H9 (cell line): ENCODE results near the gene DOK5. TPM values are rescaled to one million over a fixed set of nuclear protein-coding genes. Genes with fewer than 3 reads are reported as not detected.

Experiments
- DNase-seq: peaks from one replicate; pipeline ENCODE4 v3.0.0-alpha.2; 2017
- H2AFZ ChIP-seq: one replicate; pipeline ENCODE4 v1.6.1; 2013; ENCODE audit warnings: mild to moderate bottlenecking, low read length, control low read depth, moderate library complexity
- H2AK5ac ChIP-seq: 2 replicates; pipeline ENCODE4 v1.6.1; 2013; ENCODE audit warnings: low read length, control low read depth, mixed read lengths; ENCODE audit not compliant: insufficient read length
- H2BK120ac ChIP-seq: one replicate; pipeline ENCODE4 v1.6.1; 2013; ENCODE audit warnings: low read depth, mild to moderate bottlenecking, low read length, control low read depth, inconsistent platforms; ENCODE audit not compliant: poor library complexity, severe bottlenecking
- H2BK12ac ChIP-seq: 2 replicates; pipeline ENCODE4 v1.6.1; 2013; ENCODE audit warnings: low read length, control low read depth, mixed read lengths, low read depth; ENCODE audit not compliant: insufficient read length
- H2BK15ac ChIP-seq: 2 replicates; pipeline ENCODE4 v1.6.1; 2013; ENCODE audit warnings: low read depth, low read length, control low read depth
- H2BK20ac ChIP-seq: one replicate; pipeline ENCODE4 v1.6.1; 2013; ENCODE audit warnings: low read depth, mild to moderate bottlenecking, low read length, control low read depth, inconsistent platforms; ENCODE audit not compliant: poor library complexity, severe bottlenecking
- H2BK5ac ChIP-seq: 2 replicates; pipeline ENCODE4 v1.6.1; 2013; ENCODE audit warnings: low read length, control low read depth, mixed read lengths; ENCODE audit not compliant: insufficient read length
- H3K14ac ChIP-seq: 2 replicates; pipeline ENCODE4 v1.6.1; 2013; ENCODE audit warnings: low read length, control low read depth; ENCODE audit not compliant: insufficient read depth
- H3K18ac ChIP-seq: 2 replicates; pipeline ENCODE4 v1.6.1; 2013; ENCODE audit warnings: low read depth, mild to moderate bottlenecking, mixed read lengths, low read length, control low read depth; ENCODE audit not compliant: insufficient read length
- H3K23ac ChIP-seq: 2 replicates; pipeline ENCODE4 v1.6.1; 2013; ENCODE audit warnings: low read length, control low read depth, mixed read lengths, low read depth; ENCODE audit not compliant: insufficient read length
- H3K23me2 ChIP-seq: 2 replicates; pipeline ENCODE4 v1.6.1; 2013; ENCODE audit warnings: low read depth, mild to moderate bottlenecking, mixed read lengths, low read length, control low read depth; ENCODE audit not compliant: insufficient read length, poor library complexity, severe bottlenecking
- H3K27ac ChIP-seq: 2 replicates; pipeline ENCODE4 v1.5.1; 2013; ENCODE audit warnings: low read length, control low read depth, mixed read lengths, low read depth; ENCODE audit not compliant: insufficient read length
- H3K27me3 ChIP-seq: 2 replicates; pipeline ENCODE4 v1.6.1; 2013; ENCODE audit warnings: low read length, control low read depth, inconsistent platforms; ENCODE audit not compliant: insufficient read depth
- H3K4ac ChIP-seq: 2 replicates; pipeline ENCODE4 v1.6.1; 2013; ENCODE audit warnings: low read depth, mild to moderate bottlenecking, control low read depth, inconsistent platforms, low read length, moderate library complexity
- H3K4me1 ChIP-seq: 2 replicates; pipeline ENCODE4 v1.6.1; 2013; ENCODE audit warnings: low read length, control low read depth, inconsistent platforms; ENCODE audit not compliant: insufficient read depth
- H3K4me2 ChIP-seq: 2 replicates; pipeline ENCODE4 v1.6.1; 2013; ENCODE audit warnings: low read length, control low read depth, mixed read lengths; ENCODE audit not compliant: insufficient read length, insufficient read depth
- H3K56ac ChIP-seq: 2 replicates; pipeline ENCODE4 v1.6.1; 2013; ENCODE audit warnings: low read depth, mild to moderate bottlenecking, mixed read lengths, low read length, control low read depth; ENCODE audit not compliant: insufficient read length
- H3K79me1 ChIP-seq: 2 replicates; pipeline ENCODE4 v1.6.1; 2013; ENCODE audit warnings: low read depth, mild to moderate bottlenecking, moderate library complexity, low read length, control low read depth, inconsistent platforms; ENCODE audit not compliant: insufficient read depth, poor library complexity, severe bottlenecking
- H3K79me2 ChIP-seq: 2 replicates; pipeline ENCODE4 v1.6.1; 2013; ENCODE audit warnings: low read length, control low read depth, inconsistent platforms; ENCODE audit not compliant: insufficient read depth
- H3K9ac ChIP-seq: 2 replicates; pipeline ENCODE4 v1.6.1; 2013; ENCODE audit warnings: low read length, control low read depth, mixed read lengths; ENCODE audit not compliant: insufficient read length; ENCODE audit errors: extremely low read depth
- H3K9me3 ChIP-seq: one replicate; pipeline ENCODE4 v1.6.1; 2013; ENCODE audit warnings: low read depth, low read length, inconsistent platforms; ENCODE audit not compliant: control insufficient read depth
- H3T11ph ChIP-seq: one replicate; pipeline ENCODE4 v1.6.1; 2013; ENCODE audit warnings: mild to moderate bottlenecking, low read length, control low read depth, inconsistent platforms
- H4K20me1 ChIP-seq: one replicate; pipeline ENCODE4 v1.6.1; 2013; ENCODE audit not compliant: control insufficient read depth, insufficient read length, insufficient read depth
- H4K5ac ChIP-seq: 2 replicates; pipeline ENCODE4 v1.6.1; 2013; ENCODE audit warnings: low read depth, mild to moderate bottlenecking, mixed read lengths, low read length, control low read depth; ENCODE audit not compliant: insufficient read length
- H4K8ac ChIP-seq: replicated peaks from 2 replicates; pipeline ENCODE4 v1.6.1; 2013; ENCODE audit warnings: low read length, control low read depth, mixed read lengths, low read depth; ENCODE audit not compliant: insufficient read length
- H4K91ac ChIP-seq: 2 replicates; pipeline ENCODE4 v1.6.1; 2013; ENCODE audit warnings: low read depth, mild to moderate bottlenecking, moderate library complexity, mixed read lengths, low read length, control low read depth; ENCODE audit not compliant: insufficient read length
- H3K27ac Mint-ChIP-seq, 3 experiments: 2 replicates in 2 of 3; 3 replicates in 1 of 3; pipeline ENCODE4 v1.8.0; 2020 to 2021; ENCODE audit warnings: mixed read lengths in 3 of 3, mild to moderate bottlenecking in 1 of 3, moderate library complexity in 1 of 3
- H3K27me3 Mint-ChIP-seq: 2 replicates; pipeline ENCODE4 v1.8.0; 2021; ENCODE audit warnings: low read depth, mild to moderate bottlenecking, moderate library complexity, mixed read lengths
- H3K36me3 Mint-ChIP-seq, 3 experiments: 2 replicates in 2 of 3; 3 replicates in 1 of 3; pipeline ENCODE4 v1.8.0; 2020 to 2021; ENCODE audit warnings: low read depth in 3 of 3, mixed read lengths in 3 of 3; ENCODE audit not compliant: insufficient read depth in 1 of 3
- H3K4me1 Mint-ChIP-seq, 2 experiments: 2 replicates each; pipeline ENCODE4 v1.8.0; 2020; ENCODE audit warnings: mixed read lengths in 2 of 2
- H3K4me3 Mint-ChIP-seq, 2 experiments: 2 replicates in 1 of 2; 3 replicates in 1 of 2; pipeline ENCODE4 v1.8.0; 2020 to 2021; ENCODE audit warnings: mild to moderate bottlenecking in 2 of 2, mixed read lengths in 2 of 2, moderate library complexity in 1 of 2
- H3K9me3 Mint-ChIP-seq, 2 experiments: 2 replicates in 1 of 2; 3 replicates in 1 of 2; pipeline ENCODE4 v1.8.0; 2020; ENCODE audit warnings: mild to moderate bottlenecking in 2 of 2, mixed read lengths in 2 of 2, moderate library complexity in 1 of 2
- WGBS: extraction: QIAGEN DNeasy Blood & Tissue Kit; methylation state at CpG from one replicate; pipeline ENCODE4 v1.1.7; 2013; ENCODE audit warnings: missing lambda C conversion rate, low lambda C conversion rate, mixed read lengths; ENCODE audit not compliant: insufficient read length; ENCODE audit errors: extremely low coverage; 5-methylcytosine and 5-hydroxymethylcytosine counted together
- total RNA-seq: library from RNA; stranded (reverse); gene quantifications from 2 replicates; pipeline ENCODE4 v1.2.1, GENCODE V29; 2021
- TF ChIP-seq, protein P1 (sequence below): fragments of 200-600 bp; sonication (generic); conservative IDR thresholded peaks from 3 replicates; pipeline ENCODE4 v1.8.0; 2021; ENCODE audit warnings: antibody characterized with exemption, mild to moderate bottlenecking

DOK5 gene
- total RNA-seq, 1 experiment from 2014 or later: 4.5 TPM

DNA sequence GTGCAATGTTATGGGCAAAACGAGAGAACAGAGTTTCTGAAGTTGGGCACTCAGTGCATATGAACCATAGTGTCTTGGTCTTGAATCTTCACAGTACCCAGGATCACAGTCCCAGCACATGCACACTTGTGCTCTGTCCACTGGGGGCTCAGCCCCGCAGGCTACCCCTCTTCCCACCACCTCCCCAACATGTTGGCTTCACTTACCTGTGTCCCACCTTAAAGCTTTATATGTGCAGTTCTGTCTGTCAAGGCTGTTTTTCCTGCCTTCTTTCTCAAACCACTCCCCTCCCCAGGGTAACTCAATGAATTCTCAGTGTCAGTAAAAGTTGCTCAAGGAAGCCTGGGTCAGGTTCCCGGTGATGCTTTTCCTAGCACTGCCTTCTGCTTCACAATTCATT lies 129.9 kb downstream of the DOK5 start:
- Histone ChIP-seq H4K8ac (no peak overlapping the region), H3K9me3 (no peaks in the 10 kb centered on the region), H3K23me2 (no peaks in the 10 kb centered on the region), H3K56ac (no peak overlapping the region), H3K27me3 (no peaks in the 10 kb centered on the region), H4K5ac (no peak overlapping the region), H2AFZ (no peak overlapping the region), H3K4me2 (no peak overlapping the region), H3K14ac (no peak overlapping the region), H3K23ac (no peak overlapping the region), H2AK5ac (no peak overlapping the region), H2BK20ac (no peak overlapping the region), H3K27ac (no peak overlapping the region), H3K4me1 (no peaks in the 10 kb centered on the region), H2BK12ac (no peak overlapping the region), H3K9ac (no peak overlapping the region), H2BK120ac (no peak overlapping the region), H3T11ph (no peak overlapping the region), H3K79me1 (no peaks in the 10 kb centered on the region), H4K91ac (no peak overlapping the region), H2BK5ac (no peak overlapping the region), H2BK15ac (no peak overlapping the region), H3K79me2 (no peaks in the 10 kb centered on the region), H4K20me1 (no peaks in the 10 kb centered on the region), H3K18ac (no peak overlapping the region), H3K4ac (no peak overlapping the region)
- H3K36me3 Mint-ChIP-seq: peaks cover 0 to under 1% (median 0%) of the 10 kb centered on the region in 3 experiments; a peak in 1 of 7 replicates
- TF ChIP-seq, protein P1, sequence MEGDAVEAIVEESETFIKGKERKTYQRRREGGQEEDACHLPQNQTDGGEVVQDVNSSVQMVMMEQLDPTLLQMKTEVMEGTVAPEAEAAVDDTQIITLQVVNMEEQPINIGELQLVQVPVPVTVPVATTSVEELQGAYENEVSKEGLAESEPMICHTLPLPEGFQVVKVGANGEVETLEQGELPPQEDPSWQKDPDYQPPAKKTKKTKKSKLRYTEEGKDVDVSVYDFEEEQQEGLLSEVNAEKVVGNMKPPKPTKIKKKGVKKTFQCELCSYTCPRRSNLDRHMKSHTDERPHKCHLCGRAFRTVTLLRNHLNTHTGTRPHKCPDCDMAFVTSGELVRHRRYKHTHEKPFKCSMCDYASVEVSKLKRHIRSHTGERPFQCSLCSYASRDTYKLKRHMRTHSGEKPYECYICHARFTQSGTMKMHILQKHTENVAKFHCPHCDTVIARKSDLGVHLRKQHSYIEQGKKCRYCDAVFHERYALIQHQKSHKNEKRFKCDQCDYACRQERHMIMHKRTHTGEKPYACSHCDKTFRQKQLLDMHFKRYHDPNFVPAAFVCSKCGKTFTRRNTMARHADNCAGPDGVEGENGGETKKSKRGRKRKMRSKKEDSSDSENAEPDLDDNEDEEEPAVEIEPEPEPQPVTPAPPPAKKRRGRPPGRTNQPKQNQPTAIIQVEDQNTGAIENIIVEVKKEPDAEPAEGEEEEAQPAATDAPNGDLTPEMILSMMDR: no peak
- DNase-seq: no peak
- no peaks in the 10 kb centered on the region for H3K9me3 Mint-ChIP-seq
- H3K4me3 Mint-ChIP-seq: no peak overlapping the region
- no peaks in the 10 kb centered on the region for H3K27me3 Mint-ChIP-seq
- no peak overlapping the region; a peak in 1 of 7 replicates for H3K27ac Mint-ChIP-seq
- no peaks in the 10 kb centered on the region for H3K4me1 Mint-ChIP-seq
- no CpG with 5 or more reads among the region's 3 CpGs for WGBS
